Astrocyte (in vitro differentiated cells and primary cell): Measurements from ENCODE around the gene PDZRN4. TPM values are rescaled to one million over a fixed set of nuclear protein-coding genes. Genes with fewer than 3 reads are reported as not detected.

ENCODE experiments used
- DNase-seq: peaks from one replicate; pipeline ENCODE4 v3.0.0-alpha.2; 2010; ENCODE audit warnings: low read depth
- FAIRE-seq: peaks from 2 replicates; lab custom pipeline; 2011; peaks lifted over from hg19 to GRCh38; lab: Jason Lieb, UNC
- H2AFZ ChIP-seq: 2 replicates; pipeline ENCODE4 v1.6.0; 2012; ENCODE audit warnings: low read depth, low read length, inconsistent platforms
- H3K27ac ChIP-seq: 2 replicates; pipeline ENCODE4 v1.5.1; 2011; ENCODE audit warnings: low read depth, low read length, inconsistent platforms
- H3K27me3 ChIP-seq: 2 replicates; pipeline ENCODE4 v1.6.0; 2011; ENCODE audit warnings: low read length, inconsistent platforms; ENCODE audit not compliant: insufficient read depth
- H3K36me3 ChIP-seq: 2 replicates; pipeline ENCODE4 v1.5.1; 2011; ENCODE audit warnings: low read length, inconsistent platforms; ENCODE audit not compliant: insufficient read depth
- H3K4me1 ChIP-seq: 2 replicates; pipeline ENCODE4 v1.5.1; 2011; ENCODE audit warnings: low read length, inconsistent platforms; ENCODE audit not compliant: insufficient read depth
- H3K4me2 ChIP-seq: 2 replicates; pipeline ENCODE4 v1.6.0; 2012; ENCODE audit warnings: low read length, inconsistent platforms
- H3K4me3 ChIP-seq: 2 replicates; pipeline ENCODE4 v1.5.1; 2011; ENCODE audit warnings: low read depth, mild to moderate bottlenecking, low read length, inconsistent platforms; ENCODE audit not compliant: insufficient read depth
- H3K79me2 ChIP-seq: 2 replicates; pipeline ENCODE4 v1.6.0; 2012; ENCODE audit warnings: mild to moderate bottlenecking, low read length, inconsistent platforms; ENCODE audit not compliant: insufficient read depth
- H3K9ac ChIP-seq: 2 replicates; pipeline ENCODE4 v1.6.0; 2012; ENCODE audit warnings: mild to moderate bottlenecking, low read length, inconsistent platforms
- H3K9me3 ChIP-seq: 2 replicates; pipeline ENCODE4 v1.5.1; 2012; ENCODE audit warnings: low read depth, mild to moderate bottlenecking, low read length, inconsistent platforms; ENCODE audit not compliant: insufficient read depth
- H4K20me1 ChIP-seq: 2 replicates; pipeline ENCODE4 v1.6.0; 2012; ENCODE audit warnings: low read length, inconsistent platforms; ENCODE audit not compliant: insufficient read depth
- H3K27ac Mint-ChIP-seq: one replicate; pipeline ENCODE4 v1.8.0; 2021; ENCODE audit warnings: mild to moderate bottlenecking, mixed read lengths; ENCODE audit not compliant: unreplicated experiment
- H3K27me3 Mint-ChIP-seq: one replicate; pipeline ENCODE4 v1.8.0; 2021; ENCODE audit warnings: low read depth, mixed read lengths; ENCODE audit not compliant: unreplicated experiment
- H3K36me3 Mint-ChIP-seq: one replicate; pipeline ENCODE4 v1.8.0; 2021; ENCODE audit warnings: low read depth, mixed read lengths; ENCODE audit not compliant: unreplicated experiment
- H3K4me1 Mint-ChIP-seq: one replicate; pipeline ENCODE4 v1.8.0; 2021; ENCODE audit warnings: low read depth, mixed read lengths; ENCODE audit not compliant: unreplicated experiment
- H3K4me3 Mint-ChIP-seq: one replicate; pipeline ENCODE4 v1.8.0; 2021; ENCODE audit warnings: mild to moderate bottlenecking, moderate library complexity, mixed read lengths; ENCODE audit not compliant: unreplicated experiment
- H3K9me3 Mint-ChIP-seq: one replicate; pipeline ENCODE4 v1.8.0; 2021; ENCODE audit warnings: mild to moderate bottlenecking, mixed read lengths; ENCODE audit not compliant: unreplicated experiment
- EZH2 ChIP-seq: IDR thresholded peaks from 2 replicates; pipeline ENCODE4 v1.6.1; 2012; ENCODE audit warnings: mild to moderate bottlenecking, low read length, inconsistent platforms; ENCODE audit not compliant: insufficient read depth
- total RNA-seq: library from RNA; stranded (reverse); gene quantifications from 2 replicates; pipeline ENCODE4 v1.2.1, GENCODE V29; 2021
- TF ChIP-seq, protein P1 (sequence below): IDR thresholded peaks from 2 replicates; pipeline ENCODE4 v1.5.1; 2011; ENCODE audit warnings: low read depth, mild to moderate bottlenecking, inconsistent platforms, low read length, moderate library complexity; ENCODE audit not compliant: insufficient read depth

The PDZRN4 gene
- total RNA-seq, 1 donor from 2014 or later: not detected

DNA sequence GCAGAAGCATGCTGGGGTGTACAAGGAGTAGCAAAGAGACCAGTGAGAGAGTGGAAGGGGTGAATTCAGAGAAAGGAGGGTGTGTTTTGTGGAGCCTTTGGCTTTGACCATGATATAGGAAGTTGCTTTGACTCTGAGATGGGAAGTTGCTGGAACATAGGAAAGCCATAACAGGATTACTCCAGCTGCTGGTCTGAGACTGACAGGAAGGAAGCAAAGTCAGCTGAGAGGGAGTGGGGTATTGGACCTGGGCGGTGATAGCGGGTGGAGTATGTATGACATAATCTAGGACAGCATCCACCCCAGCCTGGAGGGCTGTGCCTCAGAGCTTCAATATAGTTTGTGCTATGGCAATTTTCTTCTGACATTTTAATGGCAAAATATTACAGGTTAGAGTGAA is 324.4 kb downstream of the PDZRN4 start:
- Mint-ChIP-seq H3K9me3 (no peaks in the 10 kb centered on the region), H3K36me3 (no peaks in the 10 kb centered on the region), H3K27me3 (no peaks in the 10 kb centered on the region), H3K4me1 (no peaks in the 10 kb centered on the region), H3K4me3 (no peak overlapping the region), H3K27ac (no peak overlapping the region)
- Histone ChIP-seq H2AFZ (no peak overlapping the region), H3K27me3 (no peaks in the 10 kb centered on the region), H3K4me1 (no peaks in the 10 kb centered on the region), H3K9me3 (no peaks in the 10 kb centered on the region), H4K20me1 (no peaks in the 10 kb centered on the region), H3K4me2 (no peak overlapping the region), H3K36me3 (no peaks in the 10 kb centered on the region), H3K4me3 (no peak overlapping the region), H3K9ac (no peak overlapping the region), H3K79me2 (no peaks in the 10 kb centered on the region), H3K27ac (no peak overlapping the region)
- DNase-seq: no peak
- TF ChIP-seq EZH2: no peak
- TF ChIP-seq, protein P1, sequence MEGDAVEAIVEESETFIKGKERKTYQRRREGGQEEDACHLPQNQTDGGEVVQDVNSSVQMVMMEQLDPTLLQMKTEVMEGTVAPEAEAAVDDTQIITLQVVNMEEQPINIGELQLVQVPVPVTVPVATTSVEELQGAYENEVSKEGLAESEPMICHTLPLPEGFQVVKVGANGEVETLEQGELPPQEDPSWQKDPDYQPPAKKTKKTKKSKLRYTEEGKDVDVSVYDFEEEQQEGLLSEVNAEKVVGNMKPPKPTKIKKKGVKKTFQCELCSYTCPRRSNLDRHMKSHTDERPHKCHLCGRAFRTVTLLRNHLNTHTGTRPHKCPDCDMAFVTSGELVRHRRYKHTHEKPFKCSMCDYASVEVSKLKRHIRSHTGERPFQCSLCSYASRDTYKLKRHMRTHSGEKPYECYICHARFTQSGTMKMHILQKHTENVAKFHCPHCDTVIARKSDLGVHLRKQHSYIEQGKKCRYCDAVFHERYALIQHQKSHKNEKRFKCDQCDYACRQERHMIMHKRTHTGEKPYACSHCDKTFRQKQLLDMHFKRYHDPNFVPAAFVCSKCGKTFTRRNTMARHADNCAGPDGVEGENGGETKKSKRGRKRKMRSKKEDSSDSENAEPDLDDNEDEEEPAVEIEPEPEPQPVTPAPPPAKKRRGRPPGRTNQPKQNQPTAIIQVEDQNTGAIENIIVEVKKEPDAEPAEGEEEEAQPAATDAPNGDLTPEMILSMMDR: no peak
- no peak for FAIRE-seq

GRCh38 chr12:41514021-41514777 is 326.1 kb downstream of the PDZRN4 start:
- Histone ChIP-seq H3K4me2 (no peak overlapping the region), H3K79me2 (no peaks in the 10 kb centered on the region), H3K36me3 (no peaks in the 10 kb centered on the region), H3K9me3 (no peaks in the 10 kb centered on the region), H3K4me1 (no peaks in the 10 kb centered on the region), H2AFZ (no peak overlapping the region), H3K27ac (no peak overlapping the region), H4K20me1 (no peaks in the 10 kb centered on the region), H3K9ac (no peak overlapping the region), H3K4me3 (no peak overlapping the region), H3K27me3 (no peaks in the 10 kb centered on the region)
- Mint-ChIP-seq H3K27ac (no peak overlapping the region), H3K36me3 (no peaks in the 10 kb centered on the region), H3K27me3 (no peaks in the 10 kb centered on the region), H3K9me3 (no peaks in the 10 kb centered on the region), H3K4me1 (peaks cover 1% of the 10 kb centered on the region), H3K4me3 (no peak overlapping the region)
- DNase-seq: no peak
- no peak for FAIRE-seq
- TF ChIP-seq, protein P1: no peak
- TF ChIP-seq EZH2: no peak

GRCh38 chr12:41514907-41515306 is 326.8 kb downstream of the PDZRN4 start:
- H3K27ac Mint-ChIP-seq: no peak overlapping the region
- H3K27ac ChIP-seq: no peak overlapping the region
- TF ChIP-seq, protein P1: peak; percentile 13
- TF ChIP-seq EZH2: no peak
- no peak overlapping the region for H3K4me3 Mint-ChIP-seq
- FAIRE-seq: no peak
- H3K27me3 Mint-ChIP-seq: no peaks in the 10 kb centered on the region
- no peaks in the 10 kb centered on the region for H3K4me1 ChIP-seq
- H3K4me3 ChIP-seq: no peak overlapping the region
- no peaks in the 10 kb centered on the region for H4K20me1 ChIP-seq
- H2AFZ ChIP-seq: no peak overlapping the region
- H3K4me2 ChIP-seq: no peak overlapping the region
- H3K4me1 Mint-ChIP-seq: peaks cover 8% of the 10 kb centered on the region
- no peaks in the 10 kb centered on the region for H3K9me3 ChIP-seq
- no peaks in the 10 kb centered on the region for H3K9me3 Mint-ChIP-seq
- H3K36me3 Mint-ChIP-seq: no peaks in the 10 kb centered on the region
- H3K9ac ChIP-seq: no peak overlapping the region
- no peaks in the 10 kb centered on the region for H3K79me2 ChIP-seq
- no peak for DNase-seq
- no peaks in the 10 kb centered on the region for H3K36me3 ChIP-seq
- no peaks in the 10 kb centered on the region for H3K27me3 ChIP-seq
